HuH-7.5 (cell line): ENCODE data around the gene TM2D1.
"Not testable (repeated sequence)": the region's sequence is repeated elsewhere in the genome, so short reads cannot be mapped to it uniquely, and the experiment has no call there.

ENCODE experiments used
- DNase-seq: peaks from one replicate; pipeline ENCODE4 v3.0.0; 2011; ENCODE audit warnings: low spot score

Gene TM2D1

DNA sequence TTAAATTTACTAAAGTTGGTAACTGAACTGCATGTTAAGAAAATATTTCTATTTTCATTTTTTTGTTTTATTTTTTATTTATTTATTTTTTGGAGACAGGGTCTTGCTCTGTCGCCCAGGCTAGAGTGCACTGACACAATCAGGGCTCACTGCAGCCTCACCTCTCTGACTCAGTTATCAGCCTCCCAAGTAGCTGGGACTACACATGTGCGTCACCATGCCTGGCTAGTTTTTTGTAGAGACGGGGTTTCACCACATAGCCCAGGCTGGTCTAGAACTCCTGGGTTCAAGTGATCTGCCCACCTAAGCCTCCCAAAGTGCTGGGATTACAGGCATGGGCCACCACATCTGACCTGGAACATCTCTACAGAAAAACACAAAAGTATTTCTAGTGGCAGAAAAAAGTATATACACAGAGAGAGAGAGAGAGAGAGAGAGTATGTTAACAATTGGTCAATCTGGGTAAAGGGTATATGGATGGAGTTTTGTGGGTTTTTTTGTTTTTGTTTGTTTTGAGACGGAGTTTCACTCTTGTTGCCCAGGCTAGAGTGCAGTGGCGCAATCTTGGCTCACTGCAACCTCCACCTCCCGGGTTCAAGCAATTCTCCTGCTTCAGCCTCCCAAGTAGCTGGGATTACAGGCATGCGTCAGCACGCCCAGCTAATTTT lies 5.8 kb downstream of the TM2D1 start:
- DNase-seq, result not testable (repeated sequence)

DNA sequence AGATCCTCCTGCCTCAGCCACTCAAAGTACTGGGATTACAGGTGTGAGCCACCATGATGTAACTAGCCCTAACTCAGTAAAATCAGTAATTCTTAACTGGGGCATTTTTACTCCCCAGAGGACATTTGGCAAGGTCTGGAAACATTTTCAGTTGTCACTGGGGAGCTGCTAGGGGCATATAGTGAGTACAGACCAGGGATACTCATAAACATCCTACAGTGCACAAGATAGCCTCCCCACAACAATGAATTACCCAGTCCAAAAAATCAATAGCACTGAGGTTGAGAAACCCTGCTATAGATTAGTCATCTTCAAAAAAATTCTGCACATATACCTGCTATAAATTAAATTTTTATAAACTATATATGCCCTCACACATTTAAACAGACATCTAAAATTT lies 13.0 kb downstream of the TM2D1 start:
- DNase-seq, result no peak

DNA sequence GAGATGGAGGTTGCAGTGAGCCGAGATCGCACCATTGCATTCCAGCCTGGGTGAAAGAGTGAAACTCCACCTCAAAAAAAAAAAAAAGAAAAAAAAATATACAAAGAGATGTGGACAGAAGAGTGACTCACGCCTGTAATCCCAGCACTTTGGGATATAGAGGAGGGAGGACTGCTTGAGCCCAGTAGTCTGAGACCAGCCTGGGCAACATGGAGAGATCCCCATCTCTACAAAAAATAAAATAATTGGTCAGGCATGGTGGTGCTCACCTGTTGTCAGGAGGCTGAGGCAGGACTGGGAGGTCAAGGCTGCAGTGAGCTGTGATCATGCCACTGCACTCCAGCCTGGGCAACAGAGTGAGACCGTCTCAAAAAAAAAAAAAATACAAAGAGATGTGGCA lies 13.7 kb downstream of the TM2D1 start:
- DNase-seq, result not testable (repeated sequence)

DNA sequence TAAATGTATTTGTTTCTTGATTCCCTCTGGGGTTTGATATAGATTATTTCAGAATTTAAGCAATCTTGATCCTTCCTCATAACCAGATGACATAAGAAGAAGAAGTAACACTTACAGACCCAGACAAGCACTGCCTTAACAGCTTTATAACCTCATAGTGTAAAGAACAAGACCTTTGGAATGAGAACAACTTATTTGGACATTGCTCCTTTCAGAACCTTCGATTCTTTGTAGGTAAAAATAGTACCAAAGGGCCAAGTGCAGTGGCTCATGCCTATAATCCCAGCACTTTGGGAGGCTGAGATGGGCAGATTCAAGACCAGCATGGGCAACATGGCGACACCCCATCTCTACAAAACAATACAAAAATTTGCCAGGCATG lies 15.0 kb downstream of the TM2D1 start:
- DNase-seq, result no peak

DNA sequence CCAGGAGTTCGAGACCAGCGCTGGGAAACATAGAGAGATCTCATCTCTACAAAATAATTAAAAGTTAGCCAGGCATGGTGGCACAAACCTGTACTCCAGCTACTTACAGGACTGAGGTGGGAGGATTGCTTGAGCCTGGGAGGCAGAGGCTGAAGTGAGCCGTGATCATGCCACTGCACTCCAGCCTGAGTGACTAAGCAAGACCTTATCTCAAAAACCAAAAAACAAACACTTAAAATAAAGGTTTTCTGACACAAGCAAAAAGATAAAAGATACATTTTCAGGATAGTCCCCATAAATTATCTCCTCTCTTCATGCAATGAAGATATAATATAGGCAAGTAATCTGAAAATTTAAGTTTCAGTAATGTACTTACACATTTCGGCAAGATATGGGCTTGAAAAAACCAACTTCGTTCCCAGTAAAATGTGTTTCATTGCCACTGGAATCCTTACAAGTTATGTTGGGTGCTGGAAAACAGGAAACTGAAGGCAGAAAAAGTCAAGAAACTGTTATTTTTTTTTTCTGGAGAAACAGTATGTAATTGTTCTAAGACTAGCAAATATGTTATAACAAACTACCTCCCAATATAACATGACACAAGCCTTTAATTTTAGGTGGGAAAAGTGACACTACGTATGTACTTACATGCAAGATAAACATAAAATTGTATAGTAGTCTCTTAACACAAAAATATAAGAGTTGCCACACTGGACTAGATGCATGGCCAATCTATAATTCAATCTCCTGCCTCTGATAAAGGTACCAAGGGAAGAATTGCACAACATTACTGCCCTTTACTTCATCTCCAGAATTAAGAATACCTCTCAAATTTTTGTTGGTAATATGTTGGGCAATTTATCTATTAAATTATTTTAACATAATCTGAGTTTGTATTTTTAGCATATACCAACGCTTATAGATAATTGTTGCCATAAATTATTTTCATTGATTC lies 15.7 kb downstream of the TM2D1 start:
- DNase-seq, result no peak

DNA sequence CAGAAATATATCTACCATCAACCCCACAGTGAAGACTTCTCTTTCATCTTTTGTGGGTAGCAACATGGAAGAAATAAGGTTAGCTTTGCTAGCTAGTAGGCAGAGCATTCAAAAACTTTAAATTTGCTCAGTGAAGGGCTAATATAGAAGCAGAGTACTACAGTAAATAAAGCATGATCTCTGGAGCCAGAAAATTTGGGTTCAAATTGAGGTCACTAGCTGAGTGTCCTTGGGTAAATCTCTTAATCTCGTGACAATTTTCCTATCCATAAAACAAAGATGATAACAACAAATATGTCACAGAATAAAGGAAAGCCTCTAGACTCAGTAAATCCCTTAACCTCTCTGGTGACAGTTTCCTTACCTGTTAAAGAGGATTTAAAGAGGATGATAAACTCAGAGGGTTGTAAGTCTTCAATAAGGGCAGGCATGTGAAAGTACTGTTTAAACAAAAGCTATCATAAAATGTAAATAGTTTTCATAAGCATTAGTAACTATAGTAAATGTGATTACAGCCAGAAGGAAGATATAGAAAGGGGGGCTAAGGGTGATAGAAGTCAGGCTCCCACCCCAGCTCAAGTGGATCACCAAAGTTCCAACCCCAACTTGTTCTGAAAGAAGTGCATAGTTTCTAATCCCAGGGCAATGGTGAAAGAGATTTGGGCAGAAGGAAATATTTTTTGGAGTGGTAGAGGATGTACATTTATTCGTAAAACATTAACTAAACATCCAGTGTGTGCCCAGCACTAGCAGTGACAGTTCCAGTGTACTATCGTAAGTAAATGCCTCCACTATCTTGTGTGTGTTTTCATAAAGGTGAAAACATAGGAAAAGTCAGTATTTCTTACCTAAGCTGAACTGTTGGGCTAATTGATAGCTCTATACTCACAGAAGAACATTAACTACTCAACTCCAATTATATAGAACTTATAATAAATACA lies 24.8 kb downstream of the TM2D1 start:
- no peak for DNase-seq

DNA sequence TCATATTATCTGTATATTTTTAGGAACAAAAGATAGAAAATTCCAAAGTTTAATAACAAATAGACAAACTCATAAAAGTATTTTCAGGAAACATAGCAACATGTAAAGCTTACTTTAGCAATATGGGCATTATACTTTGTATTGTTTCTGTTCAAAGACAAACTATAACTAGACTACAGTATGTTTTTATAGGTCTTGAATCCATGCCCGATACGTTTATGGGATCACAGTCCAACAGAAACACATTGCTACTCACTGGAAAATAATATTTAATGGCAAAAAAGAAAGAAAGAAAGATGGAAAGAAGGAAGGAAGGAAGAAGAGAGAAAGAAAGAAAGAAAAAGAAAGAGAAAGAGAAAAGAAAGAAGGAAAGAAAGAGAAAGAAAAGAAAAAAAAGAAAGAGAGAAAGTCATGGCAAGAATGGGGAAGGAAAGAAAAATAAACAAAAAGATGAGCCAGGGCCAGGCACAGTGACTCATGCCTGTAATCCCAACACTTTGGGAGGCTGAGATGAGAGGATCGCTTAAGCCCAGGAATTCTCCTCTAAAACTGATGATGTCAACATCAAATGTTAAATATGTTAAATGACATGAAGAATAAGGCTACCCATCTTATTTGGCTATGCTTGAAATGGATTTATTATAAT lies 32.7 kb downstream of the TM2D1 start:
- DNase-seq, result no peak

DNA sequence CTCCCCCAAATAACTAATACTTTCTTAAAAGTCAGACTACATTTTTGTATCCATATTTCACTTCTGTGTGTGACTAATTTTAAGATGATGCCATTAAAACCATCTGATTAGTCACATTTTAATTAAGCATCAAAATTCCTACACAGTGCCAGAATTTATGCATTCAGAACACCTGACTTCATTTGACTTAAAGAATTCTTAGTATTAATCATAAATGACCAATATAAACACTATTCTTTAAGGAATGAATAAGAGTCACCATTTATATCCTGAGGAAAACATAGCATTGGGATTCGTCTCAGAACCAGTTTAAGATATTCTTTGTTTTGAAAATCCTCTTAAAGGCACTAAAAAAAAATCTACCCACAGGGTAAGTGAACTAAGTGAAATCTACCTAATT lies 37.0 kb downstream of the TM2D1 start:
- DNase-seq, result no peak

DNA sequence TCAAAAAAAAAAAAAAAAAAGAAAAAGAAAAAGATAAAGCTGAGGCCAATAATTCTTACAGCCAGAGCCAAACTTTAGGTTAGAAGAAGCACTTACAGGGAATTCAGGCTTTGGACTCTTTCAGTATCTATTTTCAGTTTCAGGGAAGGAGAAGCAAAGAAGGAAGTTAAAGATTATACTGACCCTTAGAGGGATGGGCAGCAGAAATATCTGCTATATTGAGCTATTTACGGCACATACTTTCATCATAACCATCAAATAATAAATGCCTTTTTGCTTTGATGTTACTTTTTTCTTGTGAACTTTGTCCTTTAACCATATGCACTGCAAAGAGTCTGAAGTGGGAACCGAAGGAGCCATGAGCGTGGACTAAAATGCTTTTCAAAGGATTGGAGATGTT lies 42.0 kb downstream of the TM2D1 start:
- no peak for DNase-seq

DNA sequence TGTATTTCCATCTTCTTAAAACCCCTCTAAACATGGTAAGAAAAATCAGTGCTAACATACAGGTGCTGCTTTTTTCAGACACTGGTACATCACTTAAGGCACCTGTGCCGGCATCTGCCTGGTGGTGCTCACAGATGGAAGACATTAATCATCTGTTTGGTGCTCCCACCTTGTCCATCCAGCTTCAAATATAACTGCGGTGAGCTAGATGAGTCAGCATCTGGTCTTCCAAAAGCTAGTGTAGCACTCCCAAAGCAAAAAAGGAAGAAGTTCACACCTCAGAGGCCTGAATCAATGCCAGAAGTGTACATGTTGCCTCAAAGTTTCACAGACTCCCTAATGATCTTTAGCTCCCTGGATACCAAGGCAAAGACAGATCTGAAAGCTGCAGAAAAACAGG lies 44.4 kb downstream of the TM2D1 start:
- DNase-seq, result no peak

DNA sequence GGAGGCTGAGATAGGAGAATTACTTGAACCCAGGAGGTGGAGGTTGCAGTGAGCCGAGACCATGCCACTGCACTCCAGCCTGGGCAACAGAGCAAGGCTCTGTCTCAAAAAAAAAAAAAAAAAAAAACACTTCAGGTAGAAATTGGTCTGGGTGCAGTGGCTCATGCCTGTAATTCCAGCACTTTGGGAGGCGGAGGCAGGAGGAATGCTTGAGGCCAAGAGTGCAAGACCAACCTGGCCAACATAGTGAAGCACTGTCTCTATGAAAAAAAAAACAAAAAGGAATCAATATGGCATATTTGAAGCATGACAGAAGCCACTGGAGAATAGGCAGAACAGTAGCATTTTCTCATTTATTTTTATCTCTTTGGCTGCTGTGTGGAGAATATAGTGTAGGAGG lies 48.1 kb downstream of the TM2D1 start:
- DNase-seq, result not testable (repeated sequence)

DNA sequence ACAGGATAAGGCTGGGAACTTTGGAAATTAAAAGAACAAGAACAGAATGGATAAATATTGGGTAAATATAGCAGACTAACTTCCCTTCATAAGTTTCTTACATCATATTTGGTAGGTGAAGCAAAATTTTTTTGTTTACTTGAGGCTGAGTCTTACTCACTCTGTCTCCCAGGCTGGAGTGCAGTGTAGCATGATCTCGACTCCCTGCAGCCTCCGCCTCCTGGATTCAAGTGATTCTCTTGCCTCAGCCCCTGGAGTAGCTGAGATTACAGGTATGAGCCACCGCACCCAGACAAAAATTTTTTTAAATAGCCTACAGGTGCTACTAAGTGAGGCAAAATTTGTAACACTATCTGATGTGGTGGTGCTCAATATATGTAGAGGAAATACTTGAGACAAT lies 50.7 kb downstream of the TM2D1 start:
- no peak for DNase-seq

DNA sequence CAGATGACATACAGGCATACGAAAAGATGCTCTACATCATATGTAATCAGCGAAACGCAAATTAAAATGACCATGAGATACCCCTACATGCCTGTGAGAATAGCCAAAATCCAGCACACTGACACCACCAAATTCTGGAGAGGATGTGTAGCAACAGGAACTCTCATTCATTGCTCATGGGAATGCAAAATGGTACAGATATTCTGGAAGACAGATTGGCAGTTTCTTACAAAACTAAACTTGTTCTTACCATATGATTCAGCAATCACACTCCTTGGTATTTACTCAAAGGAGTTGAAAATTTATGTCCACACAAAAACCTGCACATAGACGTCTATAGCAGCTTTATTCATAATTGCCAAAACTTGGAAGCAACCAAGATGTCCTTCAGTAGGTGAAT lies 52.6 kb downstream of the TM2D1 start:
- no peak for DNase-seq

DNA sequence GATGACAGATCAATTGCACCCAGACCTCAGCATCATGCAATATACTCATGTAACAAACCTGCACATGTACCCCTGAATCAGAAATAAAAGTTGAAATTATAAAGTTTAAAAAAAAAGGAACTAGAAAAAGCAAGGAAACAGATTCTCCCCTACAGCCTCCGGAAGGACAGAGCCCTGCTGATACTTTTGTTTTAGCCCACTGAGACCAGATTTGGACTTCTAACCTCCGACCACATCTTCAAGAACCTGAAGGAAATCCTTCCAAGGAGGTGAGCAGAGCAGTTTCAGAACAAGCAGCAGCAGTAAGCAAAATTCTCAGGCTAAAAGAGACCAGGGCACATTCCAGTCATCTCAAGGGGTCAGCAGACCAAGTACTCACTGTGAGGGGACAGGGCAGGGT lies 54.5 kb downstream of the TM2D1 start:
- DNase-seq, result no peak

DNA sequence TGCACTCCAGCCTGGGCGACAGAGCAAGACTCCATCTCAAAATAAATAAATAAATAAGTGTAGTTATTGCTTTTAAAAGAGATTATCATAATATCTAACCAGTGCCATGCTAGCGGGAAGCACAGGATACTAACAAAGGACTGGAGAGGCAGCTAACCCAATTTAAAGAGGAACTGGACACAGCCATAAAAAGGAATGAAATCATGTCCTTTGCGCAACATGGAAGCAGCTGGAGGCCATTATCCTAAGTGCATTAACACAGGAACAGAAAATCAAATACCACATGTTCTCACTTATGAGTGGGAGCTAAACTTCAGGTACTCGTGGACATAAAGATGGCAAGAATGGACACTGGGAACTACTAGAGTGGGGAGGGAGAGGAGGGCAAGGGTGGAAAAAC lies 54.9 kb downstream of the TM2D1 start:
- DNase-seq, result no peak

DNA sequence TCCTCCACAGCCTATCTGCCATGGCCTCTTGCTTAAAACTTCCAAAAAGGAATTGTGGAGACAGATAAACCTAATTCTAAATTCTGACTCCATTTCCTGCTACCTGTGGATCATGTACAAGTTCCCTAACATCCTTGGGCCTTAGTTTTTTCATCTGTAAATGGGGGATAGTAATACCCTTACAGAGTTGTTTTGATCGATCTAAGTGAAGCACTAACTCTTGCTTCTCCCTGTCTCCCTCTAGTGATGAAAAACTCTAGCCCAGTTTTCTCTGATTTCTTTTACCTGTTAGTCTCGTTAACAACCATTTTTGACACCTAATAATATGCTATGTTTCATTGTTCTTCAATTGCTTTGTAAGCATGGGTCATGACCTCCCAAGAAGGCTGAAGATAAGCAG lies 65.9 kb downstream of the TM2D1 start:
- DNase-seq, result no peak

DNA sequence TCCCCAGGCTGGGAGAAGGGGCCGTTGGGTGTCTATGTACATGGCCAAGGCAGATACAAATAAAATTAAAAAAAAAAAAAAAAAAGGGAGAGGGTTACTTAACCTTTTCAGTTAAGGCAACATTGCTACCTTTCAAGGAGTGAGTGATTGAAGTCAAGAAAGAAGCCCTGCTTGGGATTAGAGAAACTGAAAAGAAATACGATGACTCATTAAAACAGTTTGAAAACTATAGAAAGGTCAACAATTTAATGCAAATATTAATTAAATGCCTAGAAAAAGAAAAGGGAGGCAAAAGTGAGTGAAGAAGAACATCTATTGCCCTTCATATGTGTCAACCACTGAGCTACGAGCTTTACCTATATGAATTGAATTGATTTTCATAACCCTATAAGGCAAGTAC lies 69.5 kb downstream of the TM2D1 start:
- no peak for DNase-seq

DNA sequence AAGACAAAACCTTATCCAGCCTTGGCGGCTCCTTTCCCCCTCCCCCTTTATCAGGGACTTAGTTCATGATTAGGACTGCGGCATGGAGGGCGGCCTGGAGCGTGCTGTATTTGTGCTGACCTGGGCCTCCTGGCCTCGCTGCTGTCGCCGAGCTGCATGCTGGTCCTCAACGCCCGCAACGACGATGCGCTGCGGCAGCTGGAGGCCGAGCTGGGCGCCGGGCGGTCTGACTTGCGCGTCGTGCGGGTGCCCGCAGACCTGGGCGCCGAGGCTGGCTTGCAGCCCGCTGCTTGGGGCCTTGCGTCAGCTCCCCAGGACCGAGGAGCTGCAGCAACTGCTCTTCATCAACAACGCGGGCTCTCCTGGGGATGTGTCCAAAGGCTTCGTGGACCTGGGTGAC lies 70.9 kb downstream of the TM2D1 start:
- no peak for DNase-seq

DNA sequence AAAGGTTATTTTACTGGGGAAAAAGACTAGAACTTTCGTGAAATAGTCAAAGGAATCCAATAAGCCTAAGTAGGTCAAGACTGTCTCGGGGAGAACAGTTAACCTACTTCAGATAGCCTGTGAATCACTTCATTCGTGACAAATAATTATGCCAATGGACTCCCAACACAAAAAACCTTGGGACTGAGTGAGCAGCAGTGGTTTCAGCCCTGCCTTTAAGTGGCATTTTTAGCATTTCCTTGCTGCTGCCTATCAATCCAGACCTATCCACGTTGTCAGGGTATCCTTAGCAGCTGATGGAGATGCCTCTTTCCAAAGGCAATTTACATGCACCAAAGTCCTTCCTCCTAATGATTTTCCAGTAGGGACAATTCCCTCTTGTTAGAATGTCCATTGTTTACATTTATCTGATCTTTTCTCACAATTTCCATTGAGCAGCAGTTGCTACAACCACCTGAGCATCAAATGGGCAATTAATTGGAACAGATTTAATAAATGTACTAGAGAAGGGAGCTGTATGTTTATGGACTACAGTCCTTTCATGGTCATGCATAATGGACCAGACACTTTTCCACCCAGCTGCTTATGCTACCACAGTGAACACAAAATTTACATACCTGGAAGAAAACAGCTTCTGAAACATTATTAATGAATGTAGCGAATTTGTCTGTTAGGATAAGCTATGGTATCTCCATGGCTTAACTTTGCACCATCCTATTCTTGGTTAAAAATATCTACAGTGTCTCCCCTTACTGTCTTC lies 75.8 kb downstream of the TM2D1 start:
- DNase-seq, result no peak

DNA sequence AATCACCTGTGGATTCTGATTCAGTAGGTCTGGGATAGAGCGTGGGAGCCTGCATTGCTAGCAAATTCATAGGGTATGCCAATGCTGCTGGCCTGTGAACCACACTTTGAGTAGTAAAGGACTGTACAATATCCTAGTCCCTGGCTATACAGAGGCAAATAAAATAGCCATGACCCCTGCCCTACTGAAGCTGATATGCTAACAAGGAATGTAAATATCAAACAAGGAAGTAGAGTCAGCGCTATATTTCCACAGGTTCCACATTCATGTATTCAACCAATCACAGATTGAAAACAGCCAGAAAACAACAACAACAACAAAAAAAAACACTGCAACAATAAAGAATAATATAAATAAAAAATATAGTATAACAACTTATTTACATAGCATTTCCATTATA lies 77.8 kb downstream of the TM2D1 start:
- no peak for DNase-seq

DNA sequence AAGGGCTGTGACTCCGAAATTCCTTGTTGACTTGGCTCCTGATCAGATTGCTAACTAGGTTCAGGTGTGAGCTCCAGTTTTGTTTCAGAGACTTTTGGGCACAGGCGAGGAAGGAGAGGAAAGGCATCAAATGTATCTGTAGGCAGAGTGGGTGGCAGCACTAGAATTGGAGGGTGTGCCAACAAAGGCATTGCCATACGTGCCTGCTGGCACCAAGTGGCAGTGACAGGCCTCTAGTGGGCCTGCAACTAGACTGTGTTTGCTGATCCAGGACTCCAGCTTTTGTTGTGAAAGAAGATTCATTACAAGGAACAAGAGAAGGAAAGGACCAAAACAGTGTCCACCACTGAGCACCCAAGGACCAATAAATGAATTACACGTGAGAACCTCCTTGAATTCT lies 79.5 kb downstream of the TM2D1 start:
- DNase-seq, result no peak
